ENCODE data around the gene CIAO1.

The CIAO1 gene

DNA sequence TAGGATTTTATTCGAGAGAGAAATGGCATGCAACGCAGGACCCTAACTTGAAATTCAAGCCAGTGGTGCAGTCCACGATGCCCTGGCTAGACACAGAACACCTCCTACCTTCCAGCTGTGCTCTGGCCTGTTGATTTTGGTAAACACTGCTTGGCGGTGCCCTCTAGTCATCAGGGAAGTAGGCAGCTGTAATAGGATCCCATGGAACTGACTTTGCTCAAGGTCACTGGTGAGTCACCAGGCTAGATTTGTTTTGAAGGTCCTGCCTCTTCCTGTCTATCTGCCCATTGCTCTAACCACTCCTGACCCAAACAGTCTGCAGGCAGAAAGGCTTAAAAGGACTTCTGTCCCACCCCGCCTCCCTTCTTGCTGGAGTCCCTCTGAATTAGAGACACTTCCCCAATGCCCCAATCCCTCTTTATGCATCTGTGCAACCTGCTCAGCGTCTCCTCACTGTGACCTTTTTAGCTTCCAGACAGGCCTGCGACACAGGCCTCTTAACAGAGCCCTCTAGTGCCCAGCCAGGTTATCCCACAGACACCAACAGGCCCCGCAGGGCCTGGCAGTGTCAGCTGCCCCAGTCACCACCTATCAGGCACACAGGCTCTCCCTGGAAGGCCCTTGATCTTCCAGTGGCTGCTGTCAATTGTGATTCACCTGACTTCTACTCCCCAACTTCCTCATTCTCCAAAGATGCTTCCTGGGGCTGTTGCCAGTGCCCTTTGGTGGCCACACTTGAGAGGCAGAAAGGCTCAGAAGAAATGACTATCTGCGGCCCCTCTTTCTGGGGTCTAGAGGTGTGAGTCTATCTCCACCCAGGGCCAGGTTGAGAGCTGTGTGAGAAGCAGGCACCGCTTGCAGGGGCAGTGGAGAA, 5.4 kb upstream of the CIAO1 start:
- peaks cover 52% of the 10 kb centered on the region for H3K36me3 ChIP-seq (ENCODE audit: control insufficient read depth, insufficient read depth, low read length)

DNA sequence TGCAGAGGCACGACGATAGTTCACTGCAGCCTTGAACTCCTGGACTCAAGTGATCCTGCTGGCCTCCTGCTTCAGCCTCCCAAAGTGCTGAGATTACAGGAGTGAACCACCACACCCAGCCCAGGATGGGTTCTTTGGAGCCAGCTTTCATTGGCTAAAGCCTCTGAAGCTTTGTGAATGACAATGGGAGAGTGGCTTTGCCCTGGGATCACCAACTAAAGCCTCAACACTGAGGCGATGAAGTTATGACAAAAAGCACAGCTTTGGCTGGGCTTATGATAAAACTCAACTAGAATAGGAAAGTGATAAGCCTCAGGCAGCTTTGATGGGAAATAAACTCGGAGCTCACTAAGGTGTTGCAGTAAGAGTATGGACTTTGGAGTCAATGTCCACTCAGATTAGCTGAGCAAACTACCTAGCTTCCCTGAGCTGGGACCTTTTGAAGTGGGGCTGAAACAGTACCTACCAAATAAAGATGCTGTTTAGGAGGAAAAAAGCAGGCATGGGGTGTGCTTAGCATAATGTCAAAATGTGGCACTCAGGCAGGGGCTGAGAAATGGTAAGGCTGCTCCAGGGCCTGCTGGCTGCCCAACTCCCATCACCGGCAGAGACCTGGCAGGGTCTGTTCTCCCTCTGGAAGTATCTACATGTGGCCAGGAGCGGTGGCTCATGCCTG, 4.6 kb upstream of the CIAO1 start:
- Histone ChIP-seq H3K27ac (ENCODE audit: low read depth, low read length, severe bottlenecking) (peak overlapping the region; percentile 81), H3K9me3 (ENCODE audit: control insufficient read depth, low read length) (no peaks in the 10 kb centered on the region), H3K4me3 (ENCODE audit: extremely low read depth, insufficient read depth, low read length, poor library complexity, severe bottlenecking) (no peak overlapping the region), H3K4me1 (ENCODE audit: control insufficient read depth, insufficient read depth, low read length, poor library complexity, severe bottlenecking) (peaks cover 35% of the 10 kb centered on the region), H3K36me3 (ENCODE audit: control insufficient read depth, insufficient read depth, low read length) (peaks cover 48% of the 10 kb centered on the region)
- WGBS, 2 experiments (ENCODE audit: insufficient coverage in 2 of 2) = 82 to 89% methylated on average over 4 to 6 of the region's 6 CpGs

More for the DNA sequence above, 5.4 kb upstream of the CIAO1 start:
- Histone ChIP-seq H3K4me1 (ENCODE audit: control insufficient read depth, insufficient read depth, low read length, poor library complexity, severe bottlenecking) (peaks cover 35% of the 10 kb centered on the region), H3K9me3 (ENCODE audit: control insufficient read depth, low read length) (no peaks in the 10 kb centered on the region), H3K4me3 (ENCODE audit: extremely low read depth, insufficient read depth, low read length, poor library complexity, severe bottlenecking) (no peak overlapping the region), H3K27ac (ENCODE audit: low read depth, low read length, severe bottlenecking) (peak overlapping the region; percentile 81)
- 51 to 66% methylated on average over 8 of the region's 10 CpGs for WGBS, 2 experiments (ENCODE audit: insufficient coverage in 2 of 2)

DNA sequence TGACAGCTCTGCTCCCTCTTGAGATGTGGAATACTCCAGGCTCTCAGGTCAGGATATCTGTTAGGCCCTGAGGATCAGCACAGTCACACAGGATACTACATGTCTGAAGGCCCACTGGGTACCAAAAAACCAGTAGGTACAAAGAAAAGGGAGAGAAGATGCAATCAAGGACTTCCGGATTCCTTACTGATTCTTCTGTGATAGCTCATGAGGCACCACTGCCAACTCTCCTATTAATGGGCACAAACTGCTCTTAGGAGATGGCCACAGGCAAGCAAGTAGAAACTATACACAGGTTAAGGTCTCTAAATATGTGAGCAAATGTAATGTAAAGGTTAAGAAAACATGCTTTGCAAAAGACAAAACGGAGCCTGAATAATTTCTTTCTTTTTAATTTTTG, 3.7 kb upstream of the CIAO1 start:
- H3K36me3 ChIP-seq (ENCODE audit: control insufficient read depth, insufficient read depth, low read length) = peaks cover 47% of the 10 kb centered on the region
- WGBS, 2 experiments (ENCODE audit: insufficient coverage in 2 of 2) = 78 to 100% methylated on average over 1 of the region's 2 CpGs
- H3K4me1 ChIP-seq (ENCODE audit: control insufficient read depth, insufficient read depth, low read length, poor library complexity, severe bottlenecking) = peaks cover 38% of the 10 kb centered on the region
- H3K4me3 ChIP-seq (ENCODE audit: extremely low read depth, insufficient read depth, low read length, poor library complexity, severe bottlenecking) = no peak overlapping the region
- no peak overlapping the region for H3K27ac ChIP-seq (ENCODE audit: low read depth, low read length, severe bottlenecking)
- H3K9me3 ChIP-seq (ENCODE audit: control insufficient read depth, low read length) = no peaks in the 10 kb centered on the region

DNA sequence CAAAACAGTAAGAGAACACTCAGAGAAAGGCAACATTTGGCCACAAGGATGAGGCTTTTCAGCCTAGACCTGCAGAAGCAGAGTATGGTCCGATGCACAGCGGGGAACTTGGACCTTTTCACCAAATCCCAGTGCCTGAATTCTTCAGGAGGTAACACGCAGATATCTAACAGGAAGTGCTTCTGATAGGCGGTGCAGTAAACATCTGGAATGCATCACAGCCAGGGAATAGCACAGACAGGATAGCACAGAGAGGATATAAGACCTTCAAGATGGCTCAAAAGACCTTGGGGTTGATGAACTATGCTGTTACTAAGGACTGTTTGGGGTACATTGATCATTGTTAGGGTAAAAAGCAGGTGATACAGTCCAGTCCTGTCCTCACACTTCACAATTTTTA, 1.9 kb upstream of the CIAO1 start:
- Histone ChIP-seq H3K4me1 (ENCODE audit: control insufficient read depth, insufficient read depth, low read length, poor library complexity, severe bottlenecking) (peaks cover 39% of the 10 kb centered on the region), H3K36me3 (ENCODE audit: control insufficient read depth, insufficient read depth, low read length) (peaks cover 49% of the 10 kb centered on the region), H3K9me3 (ENCODE audit: control insufficient read depth, low read length) (no peaks in the 10 kb centered on the region), H3K27ac (ENCODE audit: low read depth, low read length, severe bottlenecking) (no peak overlapping the region), H3K4me3 (ENCODE audit: extremely low read depth, insufficient read depth, low read length, poor library complexity, severe bottlenecking) (peak overlapping the region; percentile 96)
- 82 to 95% methylated on average over 4 of the region's 4 CpGs for WGBS, 2 experiments (ENCODE audit: insufficient coverage in 2 of 2)

DNA sequence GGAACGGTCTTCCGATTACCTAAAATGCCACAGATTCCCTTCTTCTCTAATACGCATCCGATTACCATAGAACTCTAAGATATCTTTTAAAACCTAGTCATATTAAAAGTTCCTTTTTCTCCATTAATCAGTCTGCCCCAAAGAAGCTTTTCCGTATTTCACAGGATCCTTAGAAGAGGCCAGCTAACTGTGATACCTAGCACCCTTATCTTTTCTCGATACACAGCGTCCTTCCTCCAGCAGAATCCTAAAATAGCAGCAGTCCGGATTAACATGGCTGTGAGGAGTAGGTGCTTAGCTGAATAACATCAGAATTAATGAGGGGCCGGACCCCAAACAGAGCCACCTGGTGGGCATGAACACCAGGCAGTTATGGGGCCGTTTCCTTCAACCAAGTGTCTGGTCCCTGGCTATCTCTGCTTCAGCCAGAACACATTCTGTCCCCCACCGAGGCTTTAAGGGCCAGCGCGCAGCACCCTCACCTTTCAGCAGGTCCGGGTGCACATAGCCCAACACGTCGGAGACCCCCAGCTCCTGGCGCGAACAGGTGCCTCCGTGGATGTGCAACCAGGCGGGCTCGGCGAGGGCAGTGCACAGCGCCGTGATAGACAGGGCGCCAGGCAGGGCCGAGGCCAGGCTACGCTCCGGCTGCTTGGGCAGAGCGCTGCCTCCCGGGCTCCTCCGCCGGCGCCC, 1.2 kb upstream of the CIAO1 start:
- Histone ChIP-seq H3K36me3 (ENCODE audit: control insufficient read depth, insufficient read depth, low read length) (peaks cover 49% of the 10 kb centered on the region), H3K27ac (ENCODE audit: low read depth, low read length, severe bottlenecking) (no peak overlapping the region), H3K9me3 (ENCODE audit: control insufficient read depth, low read length) (no peaks in the 10 kb centered on the region), H3K4me3 (ENCODE audit: extremely low read depth, insufficient read depth, low read length, poor library complexity, severe bottlenecking) (peak overlapping the region; percentile 96), H3K4me1 (ENCODE audit: control insufficient read depth, insufficient read depth, low read length, poor library complexity, severe bottlenecking) (peaks cover 38% of the 10 kb centered on the region)
- 21 to 42% methylated on average over 14 to 31 of the region's 33 CpGs for WGBS, 2 experiments (ENCODE audit: insufficient coverage in 2 of 2)

DNA sequence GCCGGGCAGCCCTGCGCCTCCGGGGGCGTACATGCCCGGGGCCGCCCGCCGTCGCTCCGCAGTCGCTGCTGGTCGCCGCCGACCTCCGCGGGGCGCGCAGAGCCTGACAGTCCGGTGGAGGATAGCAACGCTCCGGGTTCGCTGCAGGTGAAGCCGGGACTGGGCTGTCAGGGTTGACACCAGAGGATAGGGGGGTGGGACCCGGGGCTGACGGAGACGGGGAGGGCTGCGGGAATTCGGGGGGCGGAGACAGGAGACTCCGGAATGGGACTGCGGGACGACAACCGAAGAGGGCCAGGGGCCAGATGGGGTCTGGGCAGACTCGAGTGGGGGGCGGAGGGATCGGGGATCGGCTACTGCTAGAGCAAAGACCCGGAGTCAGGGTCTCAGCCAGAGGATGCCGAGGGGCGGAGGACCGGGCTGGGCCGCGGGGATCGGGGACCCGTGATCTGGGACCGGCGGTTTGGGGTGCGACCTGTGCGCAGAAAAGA, 631 bp upstream of the CIAO1 start:
- Histone ChIP-seq H3K9me3 (ENCODE audit: control insufficient read depth, low read length) (no peaks in the 10 kb centered on the region), H3K4me3 (ENCODE audit: extremely low read depth, insufficient read depth, low read length, poor library complexity, severe bottlenecking) (peak overlapping the region; percentile 96), H3K36me3 (ENCODE audit: control insufficient read depth, insufficient read depth, low read length) (peaks cover 51% of the 10 kb centered on the region), H3K27ac (ENCODE audit: low read depth, low read length, severe bottlenecking) (peak overlapping the region; percentile 67), H3K4me1 (ENCODE audit: control insufficient read depth, insufficient read depth, low read length, poor library complexity, severe bottlenecking) (peaks cover 32% of the 10 kb centered on the region)
- WGBS, 2 experiments (ENCODE audit: insufficient coverage in 2 of 2) = 1 to 2% methylated on average over 17 to 28 of the region's 49 CpGs

DNA sequence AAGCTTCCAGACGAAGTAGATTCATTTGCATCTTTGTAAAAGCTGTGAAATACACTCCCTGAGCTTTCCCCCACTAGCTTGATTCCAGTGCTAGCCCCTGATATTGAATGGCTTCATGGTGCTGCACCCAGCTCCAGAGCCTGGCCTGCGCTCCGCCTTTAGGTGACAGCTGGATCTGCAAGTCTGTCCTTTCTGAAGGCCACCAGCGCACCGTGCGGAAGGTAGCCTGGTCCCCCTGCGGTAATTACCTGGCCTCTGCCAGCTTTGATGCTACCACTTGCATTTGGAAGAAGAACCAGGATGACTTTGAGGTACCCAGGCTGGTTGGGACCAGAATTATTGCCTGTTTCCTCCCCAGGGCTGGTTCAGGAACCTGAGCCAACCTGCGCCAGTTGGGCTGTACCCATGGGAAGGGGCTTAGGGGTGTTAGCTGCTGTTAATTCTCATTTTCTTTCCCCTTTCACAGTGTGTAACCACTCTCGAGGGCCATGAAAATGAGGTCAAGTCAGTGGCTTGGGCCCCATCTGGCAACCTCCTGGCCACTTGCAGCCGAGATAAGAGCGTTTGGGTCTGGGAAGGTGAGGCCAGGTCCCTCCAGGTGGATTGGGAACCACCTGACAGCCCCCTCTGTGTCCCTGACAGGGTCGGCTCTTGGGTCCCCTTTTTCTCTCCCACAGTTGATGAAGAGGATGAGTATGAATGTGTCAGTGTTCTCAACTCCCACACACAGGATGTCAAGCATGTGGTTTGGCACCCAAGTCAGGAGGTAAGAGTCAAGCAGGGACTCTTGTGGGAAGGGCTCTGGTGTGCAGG, 1.3 kb downstream of the CIAO1 start:
- 75 to 83% methylated on average over 7 to 11 of the region's 12 CpGs for WGBS, 2 experiments (ENCODE audit: insufficient coverage in 2 of 2)

DNA sequence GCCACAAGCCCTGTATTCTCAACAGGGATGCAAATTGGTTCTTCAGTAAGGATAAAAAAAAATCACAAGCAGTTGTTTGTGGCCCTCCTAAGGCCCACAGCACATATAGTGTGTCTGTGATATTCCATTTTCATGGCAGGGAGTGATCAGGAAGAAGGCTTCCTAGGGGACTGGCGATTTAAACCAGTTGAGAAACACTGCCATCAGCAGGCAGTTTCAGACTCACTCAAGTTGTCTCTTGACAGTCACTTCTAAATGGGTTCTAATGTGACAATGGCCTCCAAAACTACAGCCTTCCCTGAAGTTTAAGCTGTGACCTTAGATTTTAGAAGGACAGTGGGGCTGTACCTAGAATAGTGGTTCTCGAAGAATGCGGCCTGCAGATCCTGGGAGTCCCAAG, 6.0 kb downstream of the CIAO1 start:
- WGBS, 2 experiments (ENCODE audit: insufficient coverage in 2 of 2) = 93 to 100% methylated on average over 2 to 3 of the region's 3 CpGs
- H3K27ac ChIP-seq (ENCODE audit: low read depth, low read length, severe bottlenecking) = no peak overlapping the region
- no peaks in the 10 kb centered on the region for H3K9me3 ChIP-seq (ENCODE audit: control insufficient read depth, low read length)

More for the DNA sequence above, 1.3 kb downstream of the CIAO1 start:
- H3K4me1 ChIP-seq (ENCODE audit: control insufficient read depth, insufficient read depth, low read length, poor library complexity, severe bottlenecking) = peaks cover 18% of the 10 kb centered on the region
- H3K36me3 ChIP-seq (ENCODE audit: control insufficient read depth, insufficient read depth, low read length) = peaks cover 57% of the 10 kb centered on the region
- peak overlapping the region; percentile 96 for H3K4me3 ChIP-seq (ENCODE audit: extremely low read depth, insufficient read depth, low read length, poor library complexity, severe bottlenecking)
- H3K27ac ChIP-seq (ENCODE audit: low read depth, low read length, severe bottlenecking) = no peak overlapping the region
- H3K9me3 ChIP-seq (ENCODE audit: control insufficient read depth, low read length) = no peaks in the 10 kb centered on the region

DNA sequence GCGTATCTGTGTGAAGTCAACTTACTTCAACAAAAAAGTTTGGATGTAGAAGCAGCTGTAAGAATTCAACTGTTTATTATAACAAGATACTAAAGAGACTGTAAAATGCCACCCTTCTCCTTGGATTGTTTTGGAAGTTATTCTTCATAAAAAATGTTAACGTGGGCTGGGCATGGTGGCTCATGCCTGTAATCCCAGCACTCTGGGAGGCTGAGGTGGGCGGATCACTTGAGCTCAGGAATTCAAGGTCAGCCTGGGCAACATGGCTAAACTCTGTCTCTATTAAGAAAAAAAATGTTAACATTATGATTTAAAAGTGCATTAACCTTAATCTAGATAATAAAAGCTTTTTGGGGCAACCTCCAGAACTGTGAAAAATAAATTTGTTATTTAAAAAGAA, 7.7 kb downstream of the CIAO1 start:
- no peaks in the 10 kb centered on the region for H3K9me3 ChIP-seq (ENCODE audit: control insufficient read depth, low read length)
- no peak overlapping the region for H3K4me3 ChIP-seq (ENCODE audit: extremely low read depth, insufficient read depth, low read length, poor library complexity, severe bottlenecking)
- H3K4me1 ChIP-seq (ENCODE audit: control insufficient read depth, insufficient read depth, low read length, poor library complexity, severe bottlenecking) = no peaks in the 10 kb centered on the region
- 83 to 89% methylated on average over 1 to 2 of the region's 3 CpGs for WGBS, 2 experiments (ENCODE audit: insufficient coverage in 2 of 2)
- peaks cover 94% of the 10 kb centered on the region for H3K36me3 ChIP-seq (ENCODE audit: control insufficient read depth, insufficient read depth, low read length)
- H3K27ac ChIP-seq (ENCODE audit: low read depth, low read length, severe bottlenecking) = no peak overlapping the region

More for the DNA sequence above, 6.0 kb downstream of the CIAO1 start:
- H3K36me3 ChIP-seq (ENCODE audit: control insufficient read depth, insufficient read depth, low read length) = peaks cover 93% of the 10 kb centered on the region
- H3K4me1 ChIP-seq (ENCODE audit: control insufficient read depth, insufficient read depth, low read length, poor library complexity, severe bottlenecking) = peaks cover 4% of the 10 kb centered on the region
- no peak overlapping the region for H3K4me3 ChIP-seq (ENCODE audit: extremely low read depth, insufficient read depth, low read length, poor library complexity, severe bottlenecking)

All from mesodermal cell (in vitro differentiated cells).